ENCODE data around the gene CANX. TPM values are rescaled to one million over a fixed set of nuclear protein-coding genes. Genes with fewer than 3 reads are reported as not detected.

The CANX gene
- total and polyA plus RNA-seq, 7 donors = 58.3 to 278 (median 254) TPM

GRCh38 chr5:179730852-179731251 lies 32.1 kb downstream of the CANX start:
- peaks cover 12 to 50% (median 22%) of the 10 kb centered on the region in 4 donors for H3K36me3 ChIP-seq
- H3K4me1 ChIP-seq = peaks cover 0 to 32% (median 28%) of the 10 kb centered on the region in 4 donors
- H3K27ac ChIP-seq = peak overlapping the region in 2 of 4 donors; percentile 95 to 97
- no peaks in the 10 kb centered on the region for H3K9me3 ChIP-seq
- intact Hi-C loops (cut with DNase I) = loop anchor here (10.0 kb wide), 1 partner anchor 56 kb away; no protein-coding TSS in a partner anchor
- DNase-seq = no peak
- no peak for TF ChIP-seq POLR2A (IDR thresholded peaks at IDR 0.05)
- no peak for TF ChIP-seq CTCF (IDR thresholded peaks at IDR 0.05)
- no peak for TF ChIP-seq POLR2AphosphoS5 (IDR thresholded peaks at IDR 0.05)
- no peak for TF ChIP-seq EP300 (IDR thresholded peaks at IDR 0.05)
- no peak overlapping the region for H3K4me3 ChIP-seq
- 76 to 80% methylated on average over 3 of the region's 3 CpGs for WGBS, 2 donors
- H3K27me3 ChIP-seq = no peaks in the 10 kb centered on the region

GRCh38 chr5:179731791-179732411 lies 33.1 kb downstream of the CANX start:
- peaks cover 8 to 39% (median 14%) of the 10 kb centered on the region in 4 donors for H3K36me3 ChIP-seq
- no peaks in the 10 kb centered on the region for H3K27me3 ChIP-seq
- WGBS, 2 donors = 64 to 71% methylated on average over 24 of the region's 24 CpGs
- no peaks in the 10 kb centered on the region for H3K9me3 ChIP-seq
- H3K27ac ChIP-seq = peak overlapping the region; percentile 95 to 99 (median 96)
- intact Hi-C loops (cut with DNase I) = loop anchor here (10.0 kb wide), 1 partner anchor 57 kb away; no protein-coding TSS in a partner anchor
- peaks cover 0 to 43% (median 38%) of the 10 kb centered on the region in 4 donors for H3K4me1 ChIP-seq
- TF ChIP-seq EP300 (IDR thresholded peaks at IDR 0.05) = no peak
- no peak for TF ChIP-seq POLR2A (IDR thresholded peaks at IDR 0.05)
- TF ChIP-seq POLR2AphosphoS5 (IDR thresholded peaks at IDR 0.05) = peak in 1 of 4 donors; percentile 3
- TF ChIP-seq CTCF (IDR thresholded peaks at IDR 0.05) = no peak
- peak; percentile 69 for DNase-seq
- H3K4me3 ChIP-seq = peak overlapping the region; percentile 62 to 91 (median 84)

GRCh38 chr5:179732412-179732917 lies 33.7 kb downstream of the CANX start, which contains the start of gene MAML1:
Gene MAML1 (plus strand): TSS chr5:179732822. CDS start chr5:179733113, 291 bp downstream.
- Histone ChIP-seq H3K27me3 (no peaks in the 10 kb centered on the region), H3K4me1 (peaks cover 0 to 48% (median 43%) of the 10 kb centered on the region in 4 donors), H3K36me3 (peaks cover 2 to 34% (median 9%) of the 10 kb centered on the region in 4 donors), H3K4me3 (peak within 1 kb of the TSS; percentile 62 to 91 (median 84)), H3K27ac (peak within 1 kb of the TSS; percentile 95 to 99 (median 96)), H3K9me3 (no peaks in the 10 kb centered on the region)
- WGBS, 2 donors = 1% methylated on average over 41 of the region's 41 CpGs
- peak; percentile 100 for DNase-seq
- intact Hi-C loops (cut with DNase I) = loop anchor here (10.0 kb wide), 1 partner anchor 58 kb away; no protein-coding TSS in a partner anchor
- TF ChIP-seq POLR2A (IDR thresholded peaks at IDR 0.05) (peak; percentile 25 to 30), POLR2AphosphoS5 (IDR thresholded peaks at IDR 0.05) (peak; percentile 53 to 85 (median 78)), EP300 (IDR thresholded peaks at IDR 0.05) (no peak)

GRCh38 chr5:179732918-179733771 lies 34.4 kb downstream of the CANX start:
- Histone ChIP-seq H3K4me1 (peaks cover 0 to 55% (median 49%) of the 10 kb centered on the region in 4 donors), H3K27me3 (no peaks in the 10 kb centered on the region), H3K36me3 (peaks cover 0 to 27% (median 3%) of the 10 kb centered on the region in 4 donors), H3K27ac (peak overlapping the region; percentile 95 to 99 (median 96)), H3K4me3 (peak overlapping the region; percentile 62 to 91 (median 84)), H3K9me3 (no peaks in the 10 kb centered on the region)
- DNase-seq = peak; percentile 71
- intact Hi-C loops (cut with DNase I) = loop anchor here (1.0 to 10.0 kb wide), 2 partner anchors 35 to 58 kb away; partner anchors contain the start of gene CANX
- 0 to 1% methylated on average over 101 of the region's 101 CpGs for WGBS, 2 donors
- TF ChIP-seq POLR2AphosphoS5 (IDR thresholded peaks at IDR 0.05) (peak in 1 of 4 donors; percentile 27), CTCF (IDR thresholded peaks at IDR 0.05) (no peak)

Measured in sigmoid colon (tissue), 7 donors.